ENCODE measurements around the gene ALPG. TPM values are rescaled to one million over a fixed set of nuclear protein-coding genes. Genes with fewer than 3 reads are reported as not detected.

The ALPG gene
- polyA plus RNA-seq, 1 donor (not counting 4 experiments of a cell fraction or from before 2014, with no cell fraction given), result not detected

DNA sequence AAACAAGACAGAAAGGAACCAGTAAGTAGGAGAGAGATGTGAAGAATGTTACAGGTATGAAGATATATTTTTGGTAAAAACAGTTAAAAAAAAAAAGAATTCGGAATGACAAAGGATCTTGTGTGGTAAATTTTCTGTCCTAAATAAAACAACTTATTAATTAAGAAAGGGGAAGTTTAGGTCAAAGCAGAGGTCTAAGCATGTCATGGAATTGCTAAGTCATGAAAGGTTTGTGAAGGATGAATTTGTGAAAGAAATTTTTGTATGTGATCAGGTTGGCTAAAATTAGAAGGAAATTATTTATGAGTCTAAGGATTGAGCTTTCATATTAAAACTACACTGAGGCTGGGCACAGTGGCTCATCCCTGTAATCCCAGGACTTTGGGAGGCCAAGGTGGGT lies 11.1 kb upstream of the ALPG start:
- Histone ChIP-seq H3K9ac (ENCODE audit: control insufficient read depth, extremely low read depth, insufficient read depth, low read length) (no peak overlapping the region), H3K27me3 (ENCODE audit: control insufficient read depth, extremely low read depth, insufficient read depth, low read length) (peaks cover 4% of the 10 kb centered on the region), H4K20me1 (ENCODE audit: control insufficient read depth, extremely low read depth, insufficient read depth, low read length) (no peaks in the 10 kb centered on the region), H3K36me3 (ENCODE audit: control insufficient read depth in 2 of 2, extremely low read depth in 1 of 2, insufficient read depth in 2 of 2, low read length in 2 of 2) (no peaks in the 10 kb centered on the region), H3K4me1 (ENCODE audit: control insufficient read depth, extremely low read depth, insufficient read depth, low read length) (no peaks in the 10 kb centered on the region), H3K9me3 (ENCODE audit: control insufficient read depth, low read depth, low read length) (no peaks in the 10 kb centered on the region), H2AFZ (ENCODE audit: control insufficient read depth, low read length) (no peak overlapping the region), H3K27ac (ENCODE audit: control insufficient read depth, insufficient read depth, low read length) (no peak overlapping the region), H3K79me2 (ENCODE audit: control insufficient read depth, insufficient read depth, low read length) (no peaks in the 10 kb centered on the region), H3K9me1 (ENCODE audit: control insufficient read depth, extremely low read depth, insufficient read depth, low read length) (no peaks in the 10 kb centered on the region), H3K4me2 (ENCODE audit: control insufficient read depth, extremely low read depth, insufficient read depth, low read depth, low read length) (no peak overlapping the region), H3K4me3 (ENCODE audit: control insufficient read depth in 2 of 3, extremely low read depth in 1 of 3, insufficient read depth in 2 of 3, low read depth in 1 of 3, low read length in 3 of 3) (no peak overlapping the region)
- TF ChIP-seq, protein P1, sequence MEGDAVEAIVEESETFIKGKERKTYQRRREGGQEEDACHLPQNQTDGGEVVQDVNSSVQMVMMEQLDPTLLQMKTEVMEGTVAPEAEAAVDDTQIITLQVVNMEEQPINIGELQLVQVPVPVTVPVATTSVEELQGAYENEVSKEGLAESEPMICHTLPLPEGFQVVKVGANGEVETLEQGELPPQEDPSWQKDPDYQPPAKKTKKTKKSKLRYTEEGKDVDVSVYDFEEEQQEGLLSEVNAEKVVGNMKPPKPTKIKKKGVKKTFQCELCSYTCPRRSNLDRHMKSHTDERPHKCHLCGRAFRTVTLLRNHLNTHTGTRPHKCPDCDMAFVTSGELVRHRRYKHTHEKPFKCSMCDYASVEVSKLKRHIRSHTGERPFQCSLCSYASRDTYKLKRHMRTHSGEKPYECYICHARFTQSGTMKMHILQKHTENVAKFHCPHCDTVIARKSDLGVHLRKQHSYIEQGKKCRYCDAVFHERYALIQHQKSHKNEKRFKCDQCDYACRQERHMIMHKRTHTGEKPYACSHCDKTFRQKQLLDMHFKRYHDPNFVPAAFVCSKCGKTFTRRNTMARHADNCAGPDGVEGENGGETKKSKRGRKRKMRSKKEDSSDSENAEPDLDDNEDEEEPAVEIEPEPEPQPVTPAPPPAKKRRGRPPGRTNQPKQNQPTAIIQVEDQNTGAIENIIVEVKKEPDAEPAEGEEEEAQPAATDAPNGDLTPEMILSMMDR (optimal IDR thresholded peaks at IDR 0.05 in 1 of 3, IDR thresholded peaks at IDR 0.05 in 1 of 3, conservative IDR thresholded peaks at IDR 0.05 in 1 of 3; ENCODE audit: extremely low read depth in 1 of 3, insufficient read depth in 2 of 3, low read length in 3 of 3), result no peak
- no peak for TF ChIP-seq EZH2 (IDR thresholded peaks at IDR 0.05; ENCODE audit: low read length)
- no peak for FAIRE-seq
- dilution Hi-C loops (cut with MboI; ENCODE audit: extremely low pct_ligation_motif_present, low sequenced_read_pairs), result no loop called here
- no peak for DNase-seq (ENCODE audit: low read depth, low spot score)

DNA sequence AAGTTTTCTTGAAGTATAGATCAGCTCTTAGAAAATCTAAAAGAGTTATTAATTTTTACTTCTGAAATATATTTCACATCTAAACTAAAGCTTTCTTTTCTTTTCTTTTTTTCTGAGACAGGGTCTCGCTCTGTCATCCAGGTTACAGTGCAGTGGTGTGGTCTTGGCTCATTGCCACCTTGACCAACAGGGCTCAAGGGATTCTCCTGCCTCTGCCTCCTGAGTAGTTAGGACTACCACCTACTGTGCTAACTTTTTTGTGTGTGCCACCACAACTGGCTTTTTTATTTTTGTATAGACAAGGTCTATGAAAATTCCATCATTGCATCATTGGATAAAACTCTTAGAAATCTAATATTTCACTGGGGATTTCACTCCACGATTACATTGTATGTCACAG lies 10.0 kb upstream of the ALPG start:
- H3K4me3 ChIP-seq (ENCODE audit: control insufficient read depth in 2 of 3, extremely low read depth in 1 of 3, insufficient read depth in 2 of 3, low read depth in 1 of 3, low read length in 3 of 3), result no peak overlapping the region
- H3K9ac ChIP-seq (ENCODE audit: control insufficient read depth, extremely low read depth, insufficient read depth, low read length), result no peak overlapping the region
- no peak overlapping the region for H3K27ac ChIP-seq (ENCODE audit: control insufficient read depth, insufficient read depth, low read length)
- no peaks in the 10 kb centered on the region for H3K27me3 ChIP-seq (ENCODE audit: control insufficient read depth, extremely low read depth, insufficient read depth, low read length)
- no peak for FAIRE-seq
- H3K9me1 ChIP-seq (ENCODE audit: control insufficient read depth, extremely low read depth, insufficient read depth, low read length), result no peaks in the 10 kb centered on the region
- no peak for DNase-seq (ENCODE audit: low read depth, low spot score)
- no peaks in the 10 kb centered on the region for H3K9me3 ChIP-seq (ENCODE audit: control insufficient read depth, low read depth, low read length)
- H2AFZ ChIP-seq (ENCODE audit: control insufficient read depth, low read length), result no peak overlapping the region
- H3K4me1 ChIP-seq (ENCODE audit: control insufficient read depth, extremely low read depth, insufficient read depth, low read length), result no peaks in the 10 kb centered on the region
- H3K4me2 ChIP-seq (ENCODE audit: control insufficient read depth, extremely low read depth, insufficient read depth, low read depth, low read length), result no peak overlapping the region
- H3K36me3 ChIP-seq (ENCODE audit: control insufficient read depth in 2 of 2, extremely low read depth in 1 of 2, insufficient read depth in 2 of 2, low read length in 2 of 2), result no peaks in the 10 kb centered on the region
- no peaks in the 10 kb centered on the region for H4K20me1 ChIP-seq (ENCODE audit: control insufficient read depth, extremely low read depth, insufficient read depth, low read length)
- TF ChIP-seq EZH2 (IDR thresholded peaks at IDR 0.05; ENCODE audit: low read length), result no peak
- TF ChIP-seq, protein P1 (optimal IDR thresholded peaks at IDR 0.05 in 1 of 3, IDR thresholded peaks at IDR 0.05 in 1 of 3, conservative IDR thresholded peaks at IDR 0.05 in 1 of 3; ENCODE audit: extremely low read depth in 1 of 3, insufficient read depth in 2 of 3, low read length in 3 of 3), result no peak
- H3K79me2 ChIP-seq (ENCODE audit: control insufficient read depth, insufficient read depth, low read length), result no peaks in the 10 kb centered on the region
- dilution Hi-C loops (cut with MboI; ENCODE audit: extremely low pct_ligation_motif_present, low sequenced_read_pairs), result no loop called here
